ENCODE measurements around the gene TGFBI. TPM values are rescaled to one million over a fixed set of nuclear protein-coding genes. Genes with fewer than 3 reads are reported as not detected.

The TGFBI gene
- total RNA-seq, 1 donor from 2014 or later, result 174 TPM

GRCh38 chr5:136015966-136016650 is 12.7 kb upstream of the TGFBI start:
- TF ChIP-seq, protein P1, sequence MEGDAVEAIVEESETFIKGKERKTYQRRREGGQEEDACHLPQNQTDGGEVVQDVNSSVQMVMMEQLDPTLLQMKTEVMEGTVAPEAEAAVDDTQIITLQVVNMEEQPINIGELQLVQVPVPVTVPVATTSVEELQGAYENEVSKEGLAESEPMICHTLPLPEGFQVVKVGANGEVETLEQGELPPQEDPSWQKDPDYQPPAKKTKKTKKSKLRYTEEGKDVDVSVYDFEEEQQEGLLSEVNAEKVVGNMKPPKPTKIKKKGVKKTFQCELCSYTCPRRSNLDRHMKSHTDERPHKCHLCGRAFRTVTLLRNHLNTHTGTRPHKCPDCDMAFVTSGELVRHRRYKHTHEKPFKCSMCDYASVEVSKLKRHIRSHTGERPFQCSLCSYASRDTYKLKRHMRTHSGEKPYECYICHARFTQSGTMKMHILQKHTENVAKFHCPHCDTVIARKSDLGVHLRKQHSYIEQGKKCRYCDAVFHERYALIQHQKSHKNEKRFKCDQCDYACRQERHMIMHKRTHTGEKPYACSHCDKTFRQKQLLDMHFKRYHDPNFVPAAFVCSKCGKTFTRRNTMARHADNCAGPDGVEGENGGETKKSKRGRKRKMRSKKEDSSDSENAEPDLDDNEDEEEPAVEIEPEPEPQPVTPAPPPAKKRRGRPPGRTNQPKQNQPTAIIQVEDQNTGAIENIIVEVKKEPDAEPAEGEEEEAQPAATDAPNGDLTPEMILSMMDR (IDR thresholded peaks at IDR 0.05), result no peak
- DNase-seq (ENCODE audit: low spot score in 2 of 2), result peak in 1 of 2 donors; percentile 37
- Histone ChIP-seq H3K36me3 (no peaks in the 10 kb centered on the region), H3K4me3 (no peak overlapping the region), H3K4me1 (peaks cover 9 to 25% of the 10 kb centered on the region in 2 donors), H3K27ac (peak overlapping the region; percentile 65 to 72), H3K27me3 (no peaks in the 10 kb centered on the region), H3K9me3 (no peaks in the 10 kb centered on the region)
- intact Hi-C loops (cut with DNase I), result loop anchor here (2.0 to 5.0 kb wide), 3 partner anchors 29 to 67 kb away; no protein-coding TSS in a partner anchor

GRCh38 chr5:136016945-136017530 is 11.8 kb upstream of the TGFBI start:
- Histone ChIP-seq H3K27ac (peak overlapping the region; percentile 65 to 72), H3K4me1 (peaks cover 9 to 25% of the 10 kb centered on the region in 2 donors), H3K36me3 (no peaks in the 10 kb centered on the region), H3K4me3 (no peak overlapping the region), H3K27me3 (no peaks in the 10 kb centered on the region), H3K9me3 (no peaks in the 10 kb centered on the region)
- intact Hi-C loops (cut with DNase I), result loop anchor here (2.0 to 5.0 kb wide), 3 partner anchors 30 to 66 kb away; no protein-coding TSS in a partner anchor
- peak in 1 of 2 donors; percentile 86 for DNase-seq (ENCODE audit: low spot score in 2 of 2)
- TF ChIP-seq, protein P1 (IDR thresholded peaks at IDR 0.05), result no peak

- H3K36me3 ChIP-seq, result no peaks in the 10 kb centered on the region
- peaks cover 9 to 34% of the 10 kb centered on the region in 2 donors for H3K4me1 ChIP-seq
- H3K27ac ChIP-seq, result peak overlapping the region in 1 of 2 donors; percentile 24
- intact Hi-C loops (cut with DNase I), result loop anchor here (5.0 kb wide), 1 partner anchor 38 kb away; no protein-coding TSS in a partner anchor
- H3K27me3 ChIP-seq, result no peaks in the 10 kb centered on the region
- H3K9me3 ChIP-seq, result no peaks in the 10 kb centered on the region
- TF ChIP-seq, protein P1 (IDR thresholded peaks at IDR 0.05), result peak in 1 of 3 experiments; percentile 13
- DNase-seq (ENCODE audit: low spot score in 2 of 2), result peak in 1 of 2 donors; percentile 79
- H3K4me3 ChIP-seq, result no peak overlapping the region
These were observed 9.7 kb upstream of the TGFBI start for GRCh38 chr5:136018814-136019783.

- Histone ChIP-seq H3K36me3 (no peaks in the 10 kb centered on the region), H3K4me3 (no peak overlapping the region), H3K27me3 (no peaks in the 10 kb centered on the region), H3K9me3 (no peaks in the 10 kb centered on the region), H3K4me1 (peaks cover 13 to 42% of the 10 kb centered on the region in 2 donors), H3K27ac (peak overlapping the region in 1 of 2 donors; percentile 24)
- intact Hi-C loops (cut with DNase I), result no loop called here
- TF ChIP-seq, protein P1 (IDR thresholded peaks at IDR 0.05), result no peak
- no peak for DNase-seq (ENCODE audit: low spot score in 2 of 2)
These were observed 8.8 kb upstream of the TGFBI start for GRCh38 chr5:136020001-136020382.

- TF ChIP-seq, protein P1 (IDR thresholded peaks at IDR 0.05), result no peak
- no peaks in the 10 kb centered on the region for H3K27me3 ChIP-seq
- peak in 1 of 2 donors; percentile 65 for DNase-seq (ENCODE audit: low spot score in 2 of 2)
- H3K4me3 ChIP-seq, result no peak overlapping the region
- H3K36me3 ChIP-seq, result no peaks in the 10 kb centered on the region
- no peaks in the 10 kb centered on the region for H3K9me3 ChIP-seq
- intact Hi-C loops (cut with DNase I), result no loop called here
- peaks cover 17 to 48% of the 10 kb centered on the region in 2 donors for H3K4me1 ChIP-seq
- no peak overlapping the region for H3K27ac ChIP-seq
These were observed 8.3 kb upstream of the TGFBI start for GRCh38 chr5:136020383-136021015.

Data from ascending aorta (tissue), 2 donors.